GM12878 (cell line): ENCODE measurements around the gene ESPNL. TPM values are rescaled to one million over a fixed set of nuclear protein-coding genes. Genes with fewer than 3 reads are reported as not detected.

Source experiments
- BHLHE40 ChIP-seq, 2 experiments: fragments of 450-650 bp in 1 of 2; IDR thresholded peaks; 2 replicates each; pipeline ENCODE4 v1.6.1; 2011 to 2017; ENCODE audit warnings: low read depth in 2 of 2, borderline replicate concordance in 1 of 2, improper control_type of control experiment in 1 of 2, low read length in 1 of 2, mild to moderate bottlenecking in 1 of 2
- E4F1 ChIP-seq: fragments of 450-650 bp; IDR thresholded peaks from 2 replicates; pipeline ENCODE4 v1.6.1; 2018; ENCODE audit warnings: borderline replicate concordance, mild to moderate bottlenecking; ENCODE audit not compliant: partially characterized antibody
- KDM1A ChIP-seq: fragments of 200-600 bp; sonication (generic); IDR thresholded peaks from 2 replicates; pipeline ENCODE4 v1.6.1; 2016; ENCODE audit warnings: borderline replicate concordance
- PML ChIP-seq: IDR thresholded peaks from 2 replicates; pipeline ENCODE4 v1.6.1; 2012; ENCODE audit warnings: low read length, inconsistent platforms
- RELA ChIP-seq: fragments of 450-650 bp; IDR thresholded peaks from 2 replicates; pipeline ENCODE4 v1.8.0; 2014; ENCODE audit warnings: borderline replicate concordance; ENCODE audit not compliant: partially characterized antibody
- REST ChIP-seq: IDR thresholded peaks from 2 replicates; pipeline ENCODE4 v1.6.1; 2012; ENCODE audit warnings: mild to moderate bottlenecking, low read depth, low read length
- SRF ChIP-seq, 2 experiments: IDR thresholded peaks; 2 replicates each; pipeline ENCODE4 v1.6.1; 2011; ENCODE audit warnings: low read depth in 2 of 2, low read length in 2 of 2, mild to moderate bottlenecking in 1 of 2, moderate library complexity in 1 of 2
- ZNF687 ChIP-seq: fragments of 450-650 bp; IDR thresholded peaks from 2 replicates; pipeline ENCODE4 v1.6.1; 2017; ENCODE audit warnings: mild to moderate bottlenecking, moderate library complexity
- polyA plus RNA-seq, 11 experiments: library from polyadenylated mRNA; depleted of rRNA in 4 of 11; unstranded in 6 of 11; stranded (reverse) in 5 of 11; fragments of >200 nt; fragmentation: Nextera tagmentation in 4 of 11; fragmentation: Illumina TruSeq in 1 of 11; extraction: Ambion mirVana in 4 of 11; extraction: Trizol in 1 of 11; gene quantifications; 1 replicate in 1 of 11; 2 replicates in 10 of 11; pipeline versions ENCODE4 v1.2.1 to v1.2.3, GENCODE V29; 2011 to 2016; ENCODE audit warnings: inconsistent platforms in 2 of 11, missing spikeins in 2 of 11, low read depth in 1 of 11
- total RNA-seq, 4 experiments: library from RNA; depleted of rRNA in 3 of 4; stranded (reverse); fragments of >200 nt in 3 of 4; fragmentation: Illumina TruSeq in 1 of 4; extraction: Trizol in 1 of 4; gene quantifications; 2 replicates each; pipeline versions ENCODE4 v1.2.1 to v1.2.3, GENCODE V29; 2013 to 2021

ESPNL gene
- total and polyA plus RNA-seq, 10 of the 15 experiments (the other 5 are each of a cell fraction or from before 2014, with no cell fraction given), result 0.05 to 0.94 (median 0.36) TPM; not detected in 3

GRCh38 chr2:238107525-238108422, 7.6 kb downstream of the ESPNL start (continued):
- TF ChIP-seq RELA (peak; percentile 67), KDM1A (no peak), PML (no peak), ZNF687 (0 out of 2 replicates have a peak, but pooled peaks have one; percentile 52), E4F1 (no peak), REST (no peak), SRF (IDR thresholded peaks at IDR 0.05; ENCODE audit: low read depth in 2 of 2, low read length in 2 of 2) (no peak), BHLHE40 (IDR thresholded peaks at IDR 0.05; ENCODE audit: borderline replicate concordance in 1 of 2, low read depth in 2 of 2, low read length in 1 of 2) (peak; percentile 97 to 98)
